GM19035 (cell line): Measurements from ENCODE around the gene ADSS2.
"Not testable (repeated sequence)": the region's sequence is repeated elsewhere in the genome, so short reads cannot be mapped to it uniquely, and the experiment has no call there.

Source experiments
- ATAC-seq: cut with Tn5 transposase; IDR thresholded peaks from one replicate; pipeline ENCODE4 v1.9.1; 2021; ENCODE audit not compliant: unreplicated experiment

Gene ADSS2

GRCh38 chr1:244400974-244401373 is 50.7 kb downstream of the ADSS2 start:
- ATAC-seq: no peak

DNA sequence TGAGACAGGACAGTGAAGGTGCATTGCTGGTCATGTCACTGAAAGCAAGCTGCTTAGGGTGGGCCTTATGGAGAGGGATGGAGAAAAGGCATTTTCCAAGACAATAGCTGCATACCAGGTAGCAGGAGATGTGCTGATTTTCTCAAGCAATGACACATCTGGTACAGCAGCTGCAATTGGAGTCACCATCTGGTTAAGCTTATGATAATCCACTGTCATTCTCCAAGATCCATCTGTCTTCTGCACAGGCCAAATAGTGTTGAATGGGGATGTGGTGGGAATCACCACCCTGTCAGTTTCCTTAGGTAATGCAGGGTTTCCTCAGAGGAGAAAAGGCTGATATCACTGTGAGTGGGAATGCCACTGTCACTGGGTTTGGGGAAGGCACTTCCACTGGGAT is 54.6 kb downstream of the ADSS2 start:
- no peak for ATAC-seq

GRCh38 chr1:244395965-244396364 is 55.7 kb downstream of the ADSS2 start:
- ATAC-seq: no peak

DNA sequence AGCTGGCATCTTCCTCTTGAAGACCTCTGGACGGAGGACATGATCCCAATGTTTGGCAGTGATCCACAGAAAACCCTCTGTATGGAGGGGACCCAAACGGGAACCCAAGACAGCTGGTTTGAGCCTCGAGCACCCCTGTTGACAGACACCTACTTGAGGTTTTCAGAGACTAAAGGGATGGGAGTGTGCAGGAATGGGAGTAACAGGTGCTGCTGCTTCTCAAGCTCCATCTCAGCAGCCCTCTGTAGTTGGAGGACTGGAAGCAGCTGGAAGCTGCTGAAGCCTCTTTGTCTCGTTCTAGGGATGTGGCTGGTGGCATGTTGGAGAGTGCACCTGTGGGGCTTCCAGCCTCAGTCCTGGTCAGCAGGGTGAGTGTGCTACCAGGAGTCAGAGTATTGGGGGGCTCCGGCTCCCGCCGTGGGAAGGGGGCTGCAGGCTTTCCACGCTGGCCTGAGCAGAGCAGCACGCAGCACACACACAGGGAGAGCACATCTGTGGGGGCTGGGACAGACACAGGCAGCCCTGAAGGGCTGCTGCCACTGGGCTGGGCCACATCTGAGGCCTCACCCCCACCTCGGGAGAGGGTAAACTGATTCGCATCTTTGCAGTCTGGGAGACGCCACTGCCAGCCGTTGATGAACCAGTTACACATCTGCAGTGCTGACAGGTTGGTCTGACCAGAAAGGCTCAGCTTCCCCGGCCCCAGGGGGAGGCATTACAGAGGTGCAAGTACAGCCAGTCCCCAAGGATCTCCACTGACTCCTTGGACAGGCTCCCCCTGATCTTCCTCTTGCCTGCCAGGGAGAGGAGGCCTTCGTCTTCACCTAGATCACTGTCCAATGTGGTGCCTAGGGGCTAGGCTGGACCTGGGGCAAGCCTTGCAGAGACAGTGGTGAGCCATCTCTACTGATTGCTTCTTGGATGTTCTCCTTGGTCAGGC is 56.6 kb downstream of the ADSS2 start:
- no peak for ATAC-seq

DNA sequence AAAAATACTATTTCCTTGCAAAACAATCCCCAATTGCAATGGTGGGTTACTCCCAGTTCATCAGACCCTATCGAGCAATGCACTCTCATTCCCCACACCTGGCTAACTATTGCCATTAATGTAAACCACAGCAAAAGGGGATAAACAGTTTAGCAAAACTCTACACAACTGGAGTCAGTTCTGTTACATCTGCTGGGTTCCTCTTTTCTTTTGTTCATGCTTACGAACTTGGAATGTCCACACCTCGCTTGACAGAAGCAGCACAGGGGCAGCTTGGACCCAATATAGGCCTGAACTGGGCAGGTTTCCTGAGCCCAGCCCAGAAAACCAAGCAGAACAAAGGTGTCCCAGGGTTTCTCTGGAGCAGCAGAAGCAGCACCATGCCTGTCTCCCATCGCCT is 57.4 kb downstream of the ADSS2 start:
- no peak for ATAC-seq

DNA sequence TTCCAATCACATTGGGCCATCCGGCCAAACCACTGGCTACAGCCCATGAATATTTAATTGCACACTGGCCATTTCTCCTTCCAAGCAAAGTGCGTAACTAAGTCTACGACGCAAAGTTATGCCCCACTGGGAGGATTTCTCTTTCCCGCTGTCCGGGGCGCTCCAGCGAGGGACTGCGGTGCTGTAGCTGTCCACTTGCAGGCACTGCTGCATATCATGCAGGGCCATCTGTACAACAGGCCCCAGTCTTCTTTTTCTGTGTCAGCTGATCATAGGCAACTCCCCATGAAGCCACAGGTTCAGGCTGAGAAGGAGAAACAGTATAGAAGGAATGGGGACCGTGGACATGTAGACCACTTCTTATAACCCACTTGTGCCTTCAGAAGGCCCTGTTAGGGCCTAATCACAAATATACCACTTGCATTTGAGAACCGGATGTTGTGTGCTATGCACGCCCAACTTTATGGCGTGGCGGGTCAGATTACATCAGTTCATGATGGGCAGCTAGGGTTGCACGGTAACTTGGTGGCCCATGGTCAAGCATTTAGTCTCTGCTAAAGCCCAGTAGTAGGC is 58.0 kb downstream of the ADSS2 start:
- no peak for ATAC-seq

DNA sequence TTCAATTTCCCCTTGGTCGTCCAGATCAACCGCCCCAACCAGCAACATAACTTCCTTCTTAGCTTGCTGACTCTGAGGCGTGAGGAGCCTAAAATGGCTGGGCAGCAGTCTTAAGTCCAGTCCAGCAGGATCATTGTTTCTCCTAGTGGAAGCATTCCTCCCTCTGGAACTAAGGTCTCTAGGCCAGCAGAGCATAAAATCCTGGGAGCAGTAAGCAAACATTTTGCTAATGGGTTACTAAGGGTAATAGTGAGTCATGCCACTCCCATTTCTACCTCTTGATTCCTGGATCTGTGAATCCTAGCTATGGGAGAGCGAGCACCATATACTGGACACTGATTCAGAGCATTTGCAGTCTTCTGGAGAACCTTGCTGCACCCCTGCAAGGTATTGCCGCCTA is 59.9 kb downstream of the ADSS2 start:
- no peak for ATAC-seq

DNA sequence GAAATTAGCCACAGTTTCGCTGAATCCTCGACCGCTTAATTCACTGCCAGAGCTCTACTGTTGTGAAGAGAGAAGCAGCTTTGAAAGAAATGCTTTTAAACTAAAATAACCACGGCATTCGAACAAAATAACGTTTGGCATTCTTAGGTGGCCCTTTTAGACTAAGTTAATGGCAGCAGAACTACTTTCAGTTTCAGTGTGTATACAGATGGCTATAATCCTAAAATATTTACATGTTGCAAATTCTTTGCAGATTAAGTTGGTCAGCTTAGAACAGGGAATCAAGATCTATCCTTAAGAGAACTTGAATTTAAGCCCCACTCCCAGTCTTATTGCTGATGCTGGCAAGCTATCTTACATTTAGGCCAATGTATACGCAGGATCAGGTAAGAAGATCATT is 62.7 kb downstream of the ADSS2 start:
- no peak for ATAC-seq

- ATAC-seq: no peak
Measured at GRCh38 chr1:244387415-244387814, 64.3 kb downstream of the ADSS2 start.

- no peak for ATAC-seq
Measured at GRCh38 chr1:244386595-244386994, 65.1 kb downstream of the ADSS2 start.

DNA sequence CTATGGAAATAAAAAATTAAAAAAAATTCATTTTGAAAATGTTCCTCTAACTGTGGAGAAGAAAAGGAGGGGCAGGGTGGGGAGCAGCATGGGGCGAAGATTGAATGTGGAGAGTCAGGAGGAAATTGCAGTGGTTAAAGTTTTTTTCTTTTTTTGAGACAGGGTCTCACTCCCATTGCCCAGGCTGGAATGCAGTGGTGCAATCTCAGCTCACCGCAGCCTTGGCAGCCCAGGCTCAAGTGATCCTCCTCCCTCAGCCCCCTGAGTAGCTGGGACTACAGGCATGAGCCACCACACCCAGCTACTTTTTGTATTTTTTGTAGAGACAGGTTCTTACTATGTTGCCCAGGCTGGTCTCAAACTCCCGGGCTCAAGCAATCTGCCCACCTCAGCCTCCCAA is 67.6 kb downstream of the ADSS2 start:
- ATAC-seq: no peak

GRCh38 chr1:244383278-244383884 is 68.3 kb downstream of the ADSS2 start:
- no peak for ATAC-seq

DNA sequence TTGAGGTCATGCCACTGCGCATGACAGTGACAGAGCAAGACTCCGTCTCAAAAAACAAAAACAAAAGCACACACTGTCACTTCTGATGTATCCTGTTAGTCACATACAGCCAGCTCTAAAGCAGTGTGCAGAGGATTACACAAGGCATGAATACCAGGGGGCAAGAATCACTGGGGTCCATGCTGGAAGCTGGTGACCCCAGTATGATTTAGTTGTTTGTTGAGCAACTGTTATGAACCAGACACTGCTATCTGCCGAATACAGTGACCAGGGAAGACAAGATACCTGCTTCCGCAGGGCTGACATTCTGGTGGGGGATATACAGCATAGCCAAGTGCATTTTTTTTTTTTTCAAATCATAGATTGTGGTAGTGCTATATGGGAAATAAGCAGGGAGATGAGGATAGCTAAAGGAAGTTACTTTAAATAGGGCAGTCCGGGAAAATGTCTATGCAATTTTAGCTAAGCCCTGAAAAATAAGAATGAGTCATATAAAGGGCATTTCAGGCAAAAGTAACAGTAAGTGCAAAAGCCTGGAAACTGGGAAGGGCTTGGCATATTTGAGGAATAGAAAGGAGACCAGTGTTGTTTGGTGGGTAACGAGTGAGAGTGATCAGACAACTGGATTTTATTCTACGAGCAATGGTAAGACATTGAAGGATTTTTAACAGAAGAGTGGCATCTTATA is 69.7 kb downstream of the ADSS2 start:
- no peak for ATAC-seq

- ATAC-seq: no peak
Measured at GRCh38 chr1:244376126-244376525, 75.6 kb downstream of the ADSS2 start.

GRCh38 chr1:244375051-244375450 is 76.7 kb downstream of the ADSS2 start:
- ATAC-seq: no peak

DNA sequence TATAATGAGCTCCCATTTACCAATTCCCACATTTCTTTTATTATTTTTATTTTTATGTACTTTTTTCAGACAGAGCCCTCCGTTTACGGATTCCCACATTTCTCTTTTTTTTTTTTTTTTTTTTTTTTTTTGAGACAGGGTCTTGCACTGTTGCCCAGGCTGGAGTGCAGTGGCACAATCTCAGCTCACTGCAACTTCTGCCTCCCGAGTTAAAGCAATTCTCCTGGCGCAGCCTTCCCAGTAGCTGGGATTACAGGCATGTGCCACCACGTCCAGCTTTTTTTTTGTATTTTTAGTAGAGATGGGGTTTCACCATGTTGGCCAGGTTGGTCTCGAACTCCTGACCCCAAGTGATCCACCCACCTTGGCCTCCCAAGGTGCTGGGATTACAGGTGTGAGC is 77.2 kb downstream of the ADSS2 start:
- not testable (repeated sequence) for ATAC-seq

DNA sequence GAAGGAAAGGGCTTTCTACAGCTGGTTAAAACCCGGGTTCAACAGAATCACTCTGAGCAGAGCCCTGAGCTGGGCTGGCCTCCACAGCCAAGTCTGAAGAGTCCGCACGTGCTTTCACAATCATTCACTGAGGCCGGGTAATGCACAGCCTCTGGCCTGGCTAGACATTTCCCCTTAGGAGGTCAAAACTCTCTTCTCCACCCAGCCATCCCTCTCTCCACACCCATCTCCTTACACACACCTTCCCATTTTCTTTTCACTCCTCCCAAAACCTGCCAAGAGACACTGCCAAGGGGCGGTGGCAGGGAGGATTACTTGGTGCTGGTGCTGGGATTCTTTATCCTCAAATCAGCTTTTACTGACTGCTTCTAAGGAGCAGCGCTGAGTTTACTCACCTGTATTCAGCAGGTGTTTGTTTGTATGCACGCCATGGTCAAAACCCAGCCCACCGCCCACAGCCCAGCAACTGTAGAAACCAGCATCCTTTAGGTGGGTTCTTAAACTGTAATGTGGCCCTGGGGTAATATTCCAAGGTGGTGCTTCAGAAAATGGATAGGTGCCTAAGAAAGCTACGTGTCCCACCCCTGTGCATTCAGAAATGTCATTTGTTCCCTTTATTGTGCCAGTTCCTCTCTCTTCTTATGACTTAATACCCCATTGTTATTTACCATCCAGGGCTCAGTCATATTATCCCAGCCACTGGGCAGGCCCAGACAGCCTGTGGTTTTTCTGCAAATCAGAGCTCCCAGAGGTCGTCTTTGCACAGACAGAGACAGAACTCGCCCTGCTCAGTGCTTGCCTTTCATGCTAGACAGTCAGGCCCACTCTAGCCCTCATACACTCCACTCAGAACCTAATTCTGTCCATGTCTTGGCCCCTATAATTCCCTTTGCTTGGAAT is 80.2 kb downstream of the ADSS2 start:
- peak; percentile 89 for ATAC-seq

DNA sequence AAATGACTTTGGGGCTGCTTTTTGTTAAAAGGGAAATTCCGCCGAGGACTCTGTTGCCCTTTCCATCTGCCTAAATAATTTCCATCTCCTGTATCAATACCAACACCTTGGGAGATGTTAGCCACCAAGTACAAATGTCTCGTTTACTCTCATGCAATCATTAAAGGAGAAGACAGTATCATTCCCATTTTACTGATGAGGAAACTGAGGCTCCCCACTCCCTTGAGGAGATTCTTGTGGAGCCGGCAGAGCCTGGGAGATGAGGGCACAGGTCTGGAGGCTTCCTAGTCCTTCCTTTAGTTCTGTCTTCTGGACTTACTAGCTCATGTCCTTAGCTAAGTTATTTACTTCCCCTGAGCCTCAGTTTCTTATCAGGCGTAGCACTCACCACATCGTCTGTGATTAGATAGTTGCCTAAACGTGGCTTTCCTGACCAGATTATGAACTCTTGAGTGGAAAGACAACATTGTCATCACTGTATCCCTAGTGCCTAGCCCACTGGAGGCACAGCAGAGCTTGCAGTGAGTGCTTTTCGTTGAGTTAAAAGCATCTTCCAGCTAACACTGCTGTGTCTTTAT is 81.6 kb downstream of the ADSS2 start:
- ATAC-seq: no peak

DNA sequence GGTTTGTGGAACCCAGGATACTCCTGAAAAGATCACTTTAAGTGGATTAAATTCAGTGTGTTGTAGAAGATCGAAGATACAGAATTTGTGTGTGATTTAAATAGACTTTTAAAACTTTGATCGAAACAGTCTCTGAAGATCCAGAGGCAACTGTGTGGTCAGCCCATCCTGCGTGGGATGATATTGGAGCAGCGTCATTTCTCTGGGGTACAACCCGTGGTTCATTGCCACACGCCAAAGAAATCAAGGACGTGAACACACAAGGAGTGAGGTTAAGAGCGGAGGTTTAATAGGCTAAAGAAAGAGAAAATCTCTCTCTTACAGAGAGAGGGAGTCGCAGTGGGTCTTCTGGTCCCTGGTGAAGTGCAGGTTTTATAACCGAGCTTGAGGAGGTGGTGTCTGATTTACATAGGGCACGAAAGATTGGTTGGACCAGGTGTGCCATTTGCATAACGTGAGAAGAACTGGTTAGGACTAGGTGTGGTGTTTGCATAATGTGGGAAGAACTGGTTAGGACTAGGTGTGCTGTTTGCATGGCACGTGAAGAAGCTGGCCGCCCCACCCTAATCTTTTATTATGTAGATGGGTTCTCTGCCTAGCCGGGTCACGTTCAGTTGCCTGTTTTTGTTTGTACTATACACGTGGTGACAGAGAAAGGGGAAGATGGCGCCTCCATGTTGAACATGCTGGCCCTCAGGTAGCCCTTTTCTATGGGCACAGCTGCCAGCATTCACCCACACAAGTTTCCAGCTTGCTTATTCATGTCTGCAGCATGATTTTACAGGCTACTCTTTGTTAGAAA is 82.3 kb downstream of the ADSS2 start:
- ATAC-seq: no peak
